ENCODE data around the gene TTC21B.

Gene TTC21B

DNA sequence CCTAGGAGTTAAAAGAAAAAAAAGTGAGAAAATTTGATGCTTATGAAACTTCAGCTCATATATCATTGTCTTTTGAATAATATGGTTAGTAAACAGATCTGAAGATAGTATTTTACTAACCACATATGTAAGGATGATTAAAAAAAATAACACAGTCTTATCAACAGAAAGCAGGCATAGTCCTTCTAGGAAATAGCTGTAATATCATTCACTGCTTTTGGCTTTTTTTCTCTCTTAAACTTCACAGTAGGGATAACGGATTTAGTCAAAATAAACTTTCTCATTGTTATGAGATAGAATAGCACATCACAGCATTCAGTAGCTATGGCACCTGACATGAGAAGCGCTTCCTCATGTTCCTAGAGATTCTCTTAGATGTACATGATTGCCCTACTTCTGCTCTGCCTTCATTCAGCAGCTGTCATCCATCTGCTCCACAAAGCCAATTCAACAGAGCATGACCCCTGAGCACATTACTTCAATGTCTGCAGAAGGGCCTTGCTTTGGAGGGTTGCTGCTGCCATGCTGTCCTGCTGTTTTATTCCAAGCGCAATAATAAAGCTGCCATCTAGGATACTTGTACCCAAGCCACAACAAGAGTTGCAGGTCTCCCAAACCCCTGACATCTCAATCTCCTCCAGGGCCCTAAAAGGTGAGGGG, 67.0 kb downstream of the TTC21B start:
- Histone ChIP-seq H3K4me3 (ENCODE audit: low read depth in 1 of 2, low read length in 2 of 2) (no peak overlapping the region), H3K36me3 (ENCODE audit: insufficient read depth, low read length) (peaks cover 13% of the 10 kb centered on the region)

DNA sequence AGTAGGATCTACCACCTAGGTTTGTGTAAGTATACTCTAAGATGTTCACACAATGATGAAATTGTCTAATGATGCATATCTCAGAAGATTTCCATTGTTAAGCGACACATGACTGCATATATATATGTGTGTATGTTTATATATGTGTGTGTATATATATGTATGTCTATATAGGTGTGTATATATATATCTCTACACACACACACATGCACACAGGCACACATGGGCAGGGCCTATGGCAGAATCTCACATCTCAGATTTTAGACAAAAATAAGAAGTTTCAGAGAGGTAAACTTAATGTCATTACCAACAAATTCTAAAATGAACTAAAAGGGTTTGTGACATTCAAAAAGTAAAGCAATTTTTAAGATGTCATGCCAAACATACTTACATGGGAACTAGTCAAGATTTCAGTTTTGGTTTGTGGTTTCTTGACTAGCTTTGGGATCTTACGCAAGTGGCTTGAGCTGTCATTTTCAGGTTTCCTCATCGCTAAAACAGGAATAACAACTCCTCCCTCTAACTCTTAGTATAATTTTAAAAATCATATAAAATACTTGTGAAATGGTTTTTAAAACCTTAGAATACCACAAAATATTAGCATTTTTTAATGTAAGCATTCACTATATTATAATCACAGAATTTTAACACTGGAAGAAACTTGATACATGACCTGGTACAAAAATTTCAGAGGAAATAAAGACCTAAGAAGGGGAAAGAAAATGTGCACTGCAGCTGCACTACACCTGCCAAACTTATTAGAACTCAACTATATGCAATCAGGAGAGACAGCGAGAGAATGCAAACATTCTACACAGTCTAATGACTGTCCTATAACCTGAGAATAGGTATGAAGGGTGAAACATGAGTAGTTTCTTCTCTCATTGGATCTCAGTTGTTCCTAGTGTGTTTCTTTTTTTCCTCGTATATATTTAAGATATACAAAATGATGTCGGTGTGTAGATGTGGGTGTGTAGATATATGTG, 75.7 kb downstream of the TTC21B start:
- Histone ChIP-seq H3K27ac (ENCODE audit: low read depth, low read length) (no peak overlapping the region), H3K27me3 (ENCODE audit: control insufficient read depth in 1 of 2, insufficient read depth in 2 of 2, low read length in 2 of 2) (no peaks in the 10 kb centered on the region), H3K4me3 (ENCODE audit: low read depth in 1 of 2, low read length in 2 of 2) (no peak overlapping the region), H3K9me3 (ENCODE audit: low read length) (no peaks in the 10 kb centered on the region), H3K36me3 (ENCODE audit: insufficient read depth, low read length) (peaks cover 18% of the 10 kb centered on the region), H3K9ac (ENCODE audit: low read length) (no peak overlapping the region), H3K4me1 (ENCODE audit: insufficient read depth, low read length) (no peaks in the 10 kb centered on the region)

More for the DNA sequence above, 67.0 kb downstream of the TTC21B start:
- Histone ChIP-seq H3K27ac (ENCODE audit: low read depth, low read length) (no peak overlapping the region), H3K9me3 (ENCODE audit: low read length) (no peaks in the 10 kb centered on the region), H3K9ac (ENCODE audit: low read length) (no peak overlapping the region), H3K27me3 (ENCODE audit: control insufficient read depth in 1 of 2, insufficient read depth in 2 of 2, low read length in 2 of 2) (no peaks in the 10 kb centered on the region), H3K4me1 (ENCODE audit: insufficient read depth, low read length) (no peaks in the 10 kb centered on the region)

DNA sequence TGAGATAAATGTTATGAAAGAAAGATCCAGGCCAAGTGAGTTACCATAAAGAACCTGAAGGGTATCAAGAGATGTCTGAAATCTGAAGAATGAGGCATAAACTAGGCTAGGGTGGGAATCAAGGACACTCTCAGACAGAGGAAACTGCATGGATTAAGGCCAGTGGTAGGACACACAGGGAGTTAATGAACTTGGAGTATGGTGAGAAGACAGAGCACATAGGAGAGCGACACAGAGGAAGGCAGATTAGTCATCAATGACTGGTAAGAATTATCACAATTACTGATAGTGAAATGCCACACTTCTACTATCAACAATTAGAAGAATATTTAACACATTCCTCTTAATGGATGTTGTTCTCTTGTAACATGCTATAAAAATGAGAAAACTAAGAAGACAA, 76.9 kb downstream of the TTC21B start:
- Histone ChIP-seq H3K9me3 (ENCODE audit: low read length) (no peaks in the 10 kb centered on the region), H3K9ac (ENCODE audit: low read length) (no peak overlapping the region), H3K27me3 (ENCODE audit: control insufficient read depth in 1 of 2, insufficient read depth in 2 of 2, low read length in 2 of 2) (no peaks in the 10 kb centered on the region), H3K4me1 (ENCODE audit: insufficient read depth, low read length) (no peaks in the 10 kb centered on the region), H3K4me3 (ENCODE audit: low read depth in 1 of 2, low read length in 2 of 2) (no peak overlapping the region), H3K27ac (ENCODE audit: low read depth, low read length) (no peak overlapping the region), H3K36me3 (ENCODE audit: insufficient read depth, low read length) (peaks cover 22% of the 10 kb centered on the region)

DNA sequence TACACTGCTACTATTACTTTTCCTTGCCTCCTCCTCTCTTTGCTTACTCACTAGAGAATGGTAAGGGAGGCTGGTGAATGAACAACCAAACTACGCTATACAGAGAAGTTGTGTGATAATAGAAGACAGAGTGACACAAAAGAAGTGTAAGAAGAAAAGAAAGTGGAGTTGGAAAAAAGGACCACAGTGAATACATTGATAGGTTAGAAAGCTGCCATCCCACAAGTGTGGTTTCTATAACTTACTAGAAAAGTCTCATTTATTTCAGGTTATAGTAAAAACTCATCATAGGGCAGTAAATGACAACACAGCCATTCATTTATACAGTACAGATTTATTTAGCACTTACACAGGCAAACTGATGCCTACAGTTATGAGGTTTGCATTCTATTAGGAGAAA, 77.3 kb downstream of the TTC21B start:
- no peak overlapping the region for H3K9ac ChIP-seq (ENCODE audit: low read length)
- no peak overlapping the region for H3K27ac ChIP-seq (ENCODE audit: low read depth, low read length)
- H3K36me3 ChIP-seq (ENCODE audit: insufficient read depth, low read length), result peaks cover 22% of the 10 kb centered on the region

DNA sequence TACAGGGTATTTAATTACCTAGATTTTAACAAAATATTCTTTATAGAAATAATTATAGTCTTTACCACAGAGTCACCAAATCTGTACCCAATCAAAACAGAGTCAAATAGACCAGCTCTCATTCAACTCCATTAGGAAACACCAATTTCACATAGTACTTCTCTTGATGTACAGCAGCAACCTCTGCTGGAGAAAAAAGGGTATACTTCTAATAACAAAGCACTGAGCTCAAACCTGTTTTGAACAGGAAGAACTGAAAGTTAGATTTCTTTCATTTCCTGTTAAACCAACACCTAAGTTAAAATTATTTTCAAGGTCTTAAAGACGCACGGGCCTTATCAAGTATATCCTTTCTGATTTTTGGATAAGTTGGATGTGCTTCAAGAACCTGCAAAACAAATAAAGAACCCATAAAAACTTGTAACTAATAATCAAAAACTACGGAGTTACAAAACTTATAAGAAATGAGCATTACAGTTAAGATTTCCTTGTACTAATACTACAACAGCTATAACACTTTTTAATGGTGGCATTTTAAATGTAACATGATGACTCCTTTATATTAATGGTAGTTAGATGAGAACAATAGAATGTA, 79.0 kb downstream of the TTC21B start:
- H3K4me3 ChIP-seq (ENCODE audit: low read depth in 1 of 2, low read length in 2 of 2), result no peak overlapping the region
- no peaks in the 10 kb centered on the region for H3K27me3 ChIP-seq (ENCODE audit: control insufficient read depth in 1 of 2, insufficient read depth in 2 of 2, low read length in 2 of 2)
- H3K36me3 ChIP-seq (ENCODE audit: insufficient read depth, low read length), result peaks cover 10% of the 10 kb centered on the region
- H3K9ac ChIP-seq (ENCODE audit: low read length), result no peak overlapping the region
- H3K9me3 ChIP-seq (ENCODE audit: low read length), result no peaks in the 10 kb centered on the region
- H3K4me1 ChIP-seq (ENCODE audit: insufficient read depth, low read length), result no peaks in the 10 kb centered on the region
- no peak overlapping the region for H3K27ac ChIP-seq (ENCODE audit: low read depth, low read length)

More for the DNA sequence above, 77.3 kb downstream of the TTC21B start:
- Histone ChIP-seq H3K4me1 (ENCODE audit: insufficient read depth, low read length) (no peaks in the 10 kb centered on the region), H3K27me3 (ENCODE audit: control insufficient read depth in 1 of 2, insufficient read depth in 2 of 2, low read length in 2 of 2) (no peaks in the 10 kb centered on the region), H3K4me3 (ENCODE audit: low read depth in 1 of 2, low read length in 2 of 2) (no peak overlapping the region), H3K9me3 (ENCODE audit: low read length) (no peaks in the 10 kb centered on the region)

DNA sequence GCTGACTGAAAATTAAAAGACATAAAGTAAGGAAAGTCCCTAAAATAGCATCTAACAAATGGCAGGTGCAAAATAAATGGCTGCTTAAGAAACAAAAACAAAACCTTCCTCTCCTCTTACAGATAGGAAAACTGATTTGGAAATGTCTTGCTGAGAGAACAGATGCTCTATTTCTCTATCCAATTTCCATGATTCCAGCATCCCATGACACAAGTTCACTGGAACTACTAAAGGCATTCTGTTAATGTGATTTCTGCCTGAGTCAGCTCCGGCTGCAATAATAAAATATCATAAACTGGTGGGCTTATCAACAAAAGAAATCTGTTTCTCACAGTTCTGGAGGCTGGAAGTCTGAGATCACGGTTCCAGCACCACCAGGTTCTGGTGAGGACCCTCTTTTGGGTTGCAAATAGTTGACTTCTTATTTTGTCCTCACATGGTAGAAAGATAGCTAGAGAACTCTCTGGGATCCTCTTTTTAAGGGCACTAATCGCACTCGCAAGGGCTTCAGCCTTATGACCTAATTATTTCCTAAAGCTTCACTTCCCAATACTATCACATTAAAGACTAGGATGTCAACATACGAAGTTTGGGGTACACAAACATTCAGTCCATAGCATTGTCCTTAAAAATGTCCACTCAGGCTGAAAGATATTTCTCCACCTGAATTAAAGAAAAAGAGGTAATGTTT, 81.3 kb downstream of the TTC21B start:
- H3K9ac ChIP-seq (ENCODE audit: low read length), result no peak overlapping the region
- peaks cover 10% of the 10 kb centered on the region for H3K36me3 ChIP-seq (ENCODE audit: insufficient read depth, low read length)
- H3K27ac ChIP-seq (ENCODE audit: low read depth, low read length), result no peak overlapping the region
- H3K27me3 ChIP-seq (ENCODE audit: control insufficient read depth in 1 of 2, insufficient read depth in 2 of 2, low read length in 2 of 2), result no peaks in the 10 kb centered on the region
- no peaks in the 10 kb centered on the region for H3K9me3 ChIP-seq (ENCODE audit: low read length)
- H3K4me3 ChIP-seq (ENCODE audit: low read depth in 1 of 2, low read length in 2 of 2), result no peak overlapping the region
- H3K4me1 ChIP-seq (ENCODE audit: insufficient read depth, low read length), result no peaks in the 10 kb centered on the region

DNA sequence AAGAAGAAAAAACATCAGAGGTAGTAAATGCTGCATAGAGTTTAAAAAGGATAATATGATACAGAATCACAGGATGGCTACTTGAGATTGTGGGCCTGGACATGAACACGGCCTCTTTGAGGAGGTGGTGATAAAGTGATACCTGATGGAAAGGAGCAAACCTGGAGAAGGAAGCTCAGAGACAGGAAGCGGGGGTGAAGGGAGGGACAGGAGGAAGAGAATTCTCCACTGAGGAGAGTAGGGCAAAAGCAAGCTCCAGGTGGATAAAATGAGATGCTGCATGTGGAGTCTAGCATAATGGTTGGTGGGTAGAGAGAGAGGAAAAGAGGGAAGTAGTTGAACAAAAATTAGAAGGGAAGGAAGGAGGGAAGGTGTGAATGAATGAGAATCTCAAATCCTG, 82.6 kb downstream of the TTC21B start:
- Histone ChIP-seq H3K9ac (ENCODE audit: low read length) (no peak overlapping the region), H3K9me3 (ENCODE audit: low read length) (no peaks in the 10 kb centered on the region), H3K4me3 (ENCODE audit: low read depth in 1 of 2, low read length in 2 of 2) (no peak overlapping the region), H3K27me3 (ENCODE audit: control insufficient read depth in 1 of 2, insufficient read depth in 2 of 2, low read length in 2 of 2) (no peaks in the 10 kb centered on the region), H3K4me1 (ENCODE audit: insufficient read depth, low read length) (no peaks in the 10 kb centered on the region), H3K27ac (ENCODE audit: low read depth, low read length) (no peak overlapping the region), H3K36me3 (ENCODE audit: insufficient read depth, low read length) (peaks cover 10% of the 10 kb centered on the region)

DNA sequence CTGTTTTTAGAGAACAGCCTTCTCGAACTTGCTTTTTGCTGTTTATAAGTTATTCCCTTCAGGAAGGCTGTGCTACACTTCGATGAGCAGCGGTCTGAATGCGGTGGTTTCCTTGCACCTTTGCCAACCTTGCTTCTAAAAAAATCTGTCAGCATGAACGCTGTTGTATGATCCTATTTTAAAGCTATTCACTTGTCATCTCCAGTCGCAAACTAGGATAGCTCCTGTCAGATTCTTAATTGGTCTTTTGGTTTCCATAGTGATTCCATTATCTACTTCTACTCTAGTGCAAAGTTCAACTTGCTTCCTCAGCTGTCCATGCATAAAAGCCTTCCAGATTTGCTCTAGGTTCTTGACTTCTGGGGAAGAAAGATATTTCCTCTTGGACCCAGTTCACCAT, 83.2 kb downstream of the TTC21B start:
- no peaks in the 10 kb centered on the region for H3K9me3 ChIP-seq (ENCODE audit: low read length)
- H3K9ac ChIP-seq (ENCODE audit: low read length), result no peak overlapping the region
- H3K4me1 ChIP-seq (ENCODE audit: insufficient read depth, low read length), result no peaks in the 10 kb centered on the region
- peaks cover 10% of the 10 kb centered on the region for H3K36me3 ChIP-seq (ENCODE audit: insufficient read depth, low read length)
- no peaks in the 10 kb centered on the region for H3K27me3 ChIP-seq (ENCODE audit: control insufficient read depth in 1 of 2, insufficient read depth in 2 of 2, low read length in 2 of 2)
- no peak overlapping the region for H3K27ac ChIP-seq (ENCODE audit: low read depth, low read length)
- no peak overlapping the region for H3K4me3 ChIP-seq (ENCODE audit: low read depth in 1 of 2, low read length in 2 of 2)

DNA sequence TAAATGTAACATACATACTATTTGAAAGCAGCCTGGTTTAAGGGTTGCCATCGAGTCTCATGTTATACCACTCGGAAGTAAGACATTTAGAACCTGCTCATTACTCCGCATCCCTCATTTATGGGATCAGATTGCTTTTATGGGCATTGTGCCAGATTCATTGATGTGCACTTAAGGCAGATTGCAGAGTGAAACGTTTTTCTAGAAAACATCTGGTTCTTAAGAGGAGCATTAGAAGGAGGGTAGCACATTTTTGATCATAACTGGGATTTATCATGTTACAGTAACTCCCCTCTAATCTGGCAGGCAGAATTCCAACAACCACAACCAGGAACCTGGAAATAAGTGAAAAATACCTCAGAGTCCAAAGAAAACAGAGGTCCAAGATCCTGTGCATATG, 85.4 kb downstream of the TTC21B start:
- Histone ChIP-seq H3K9ac (ENCODE audit: low read length) (no peak overlapping the region), H3K4me3 (ENCODE audit: low read depth in 1 of 2, low read length in 2 of 2) (no peak overlapping the region), H3K4me1 (ENCODE audit: insufficient read depth, low read length) (no peaks in the 10 kb centered on the region), H3K27ac (ENCODE audit: low read depth, low read length) (no peak overlapping the region), H3K9me3 (ENCODE audit: low read length) (no peaks in the 10 kb centered on the region), H3K27me3 (ENCODE audit: control insufficient read depth in 1 of 2, insufficient read depth in 2 of 2, low read length in 2 of 2) (no peaks in the 10 kb centered on the region), H3K36me3 (ENCODE audit: insufficient read depth, low read length) (peaks cover 6% of the 10 kb centered on the region)

DNA sequence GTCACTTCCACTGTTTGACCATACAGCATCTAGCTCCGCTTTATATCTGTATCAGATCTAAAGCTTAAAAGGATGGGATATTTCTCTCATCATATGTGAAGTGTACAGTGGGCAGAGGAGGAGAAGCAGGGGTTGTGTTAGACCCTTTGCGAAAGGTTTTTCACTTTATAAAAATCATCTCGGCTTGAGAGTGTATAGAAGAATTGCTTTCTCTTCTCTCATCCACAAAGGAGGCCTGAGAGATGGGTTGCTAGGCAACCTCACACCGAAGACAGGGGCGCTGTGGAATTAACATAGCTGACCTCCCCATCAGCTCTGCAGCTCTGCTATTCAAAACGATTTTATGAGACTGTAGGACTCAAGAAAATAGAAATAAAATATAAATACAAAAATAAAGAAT, 89.3 kb downstream of the TTC21B start:
- Histone ChIP-seq H3K9ac (ENCODE audit: low read length) (no peak overlapping the region), H3K27me3 (ENCODE audit: control insufficient read depth in 1 of 2, insufficient read depth in 2 of 2, low read length in 2 of 2) (no peaks in the 10 kb centered on the region), H3K4me1 (ENCODE audit: insufficient read depth, low read length) (no peaks in the 10 kb centered on the region), H3K9me3 (ENCODE audit: low read length) (no peaks in the 10 kb centered on the region), H3K36me3 (ENCODE audit: insufficient read depth, low read length) (no peaks in the 10 kb centered on the region), H3K4me3 (ENCODE audit: low read depth in 1 of 2, low read length in 2 of 2) (no peak overlapping the region), H3K27ac (ENCODE audit: low read depth, low read length) (no peak overlapping the region)

DNA sequence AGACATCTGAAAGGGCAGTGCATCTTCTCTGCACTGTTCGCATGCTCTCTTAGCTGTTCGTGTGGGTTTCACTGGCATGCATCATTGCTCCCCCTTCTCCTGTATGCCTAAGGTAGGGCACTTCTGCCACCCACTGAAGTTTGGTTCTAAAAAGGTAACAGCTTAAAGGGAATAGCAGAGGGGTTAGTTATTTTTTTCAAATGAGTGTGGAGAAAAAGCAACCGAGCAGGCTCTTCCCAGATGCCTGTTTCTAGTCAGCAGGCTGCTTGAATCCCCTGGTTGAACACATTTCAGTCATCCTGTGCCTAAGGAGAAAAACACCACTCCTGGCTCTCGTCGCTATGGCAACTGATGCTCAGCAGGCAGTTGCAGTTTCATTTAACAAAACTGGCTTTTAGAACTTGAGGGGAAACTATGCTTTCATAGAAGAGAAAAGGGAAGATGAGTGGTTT, 89.7 kb downstream of the TTC21B start:
- H3K27ac ChIP-seq (ENCODE audit: low read depth, low read length), result no peak overlapping the region
- H3K9me3 ChIP-seq (ENCODE audit: low read length), result no peaks in the 10 kb centered on the region
- H3K4me3 ChIP-seq (ENCODE audit: low read depth in 1 of 2, low read length in 2 of 2), result no peak overlapping the region
- H3K9ac ChIP-seq (ENCODE audit: low read length), result no peak overlapping the region
- no peaks in the 10 kb centered on the region for H3K4me1 ChIP-seq (ENCODE audit: insufficient read depth, low read length)
- no peaks in the 10 kb centered on the region for H3K36me3 ChIP-seq (ENCODE audit: insufficient read depth, low read length)
- H3K27me3 ChIP-seq (ENCODE audit: control insufficient read depth in 1 of 2, insufficient read depth in 2 of 2, low read length in 2 of 2), result no peaks in the 10 kb centered on the region
